HCT116 (cell line): ENCODE measurements around the gene SDF4. TPM values are rescaled to one million over a fixed set of nuclear protein-coding genes. Genes with fewer than 3 reads are reported as not detected.

Source experiments
- ATAC-seq: fragments of 200-7000 bp; cut with Tn5 transposase; 2 replicates; pipeline ENCODE4 v1.9.1; 2020; ENCODE audit warnings: mild to moderate bottlenecking, moderate library complexity
- BruUV-seq: library from RNA; stranded (reverse); fragments of 400-500 nt; replicated peaks from 2 replicates; lab custom pipeline; 2021; lab: Mats Ljungman, UMichigan
- CTCF ChIA-PET: fragments of 300-600 bp; sonication (Branson Sonifier 250); formaldehyde crosslinking; loops from one replicate; lab custom pipeline; 2021; ENCODE audit warnings: antibody characterized with exemption; lab: Charles Lee
- POLR2A ChIA-PET: fragments of 300-600, 350-600 bp; sonication (Branson Sonifier 250); formaldehyde crosslinking; loops from one replicate; lab custom pipeline; 2021; ENCODE audit warnings: antibody characterized with exemption; lab: Charles Lee
- RAD21 ChIA-PET, 2 experiments: fragments of 300-600 bp; sonication (Branson Sonifier 250); formaldehyde crosslinking; loops; one replicate each; lab custom pipeline; 2023; ENCODE audit warnings: low total read pairs in 2 of 2; ENCODE audit not compliant: uncharacterized antibody in 2 of 2, unreplicated experiment in 2 of 2, low non-redundant PET in 1 of 2; lab: Charles Lee
- DNase-seq: peaks from one replicate; pipeline ENCODE4 v3.0.0-alpha.2; 2010; ENCODE audit warnings: low read depth, low spot score
- H2AFZ ChIP-seq: fragments of 200-600 bp; shearing (Covaris generic), sonication (generic); 2 replicates; pipeline ENCODE4 v1.6.1; 2017; ENCODE audit warnings: low read depth, mixed run types, mixed read lengths, antibody characterized with exemption, low read length; ENCODE audit not compliant: poor library complexity, severe bottlenecking
- H3K27ac ChIP-seq: 2 replicates; pipeline ENCODE4 v1.5.1; 2012; ENCODE audit warnings: low read depth, low read length
- H3K27me3 ChIP-seq: fragments of 200-600 bp; sonication (generic); 2 replicates; pipeline ENCODE4 v1.6.1; 2016; ENCODE audit warnings: mixed run types, low read length, mixed read lengths; ENCODE audit not compliant: insufficient read depth
- H3K36me3 ChIP-seq, 2 experiments: fragments of 200-500 bp in 1 of 2; fragments of 200-600 bp in 1 of 2; sonication (Bioruptor generic) in 1 of 2; sonication (generic) in 1 of 2; 2 replicates each; pipeline versions ENCODE4 v1.5.1 to v1.6.1; 2014 to 2016; ENCODE audit warnings: low read length in 2 of 2, inconsistent platforms in 1 of 2, mixed read lengths in 1 of 2, mixed run types in 1 of 2; ENCODE audit not compliant: insufficient read depth in 2 of 2, control insufficient read depth in 1 of 2
- H3K4me1 ChIP-seq, 2 experiments: fragments of 200-600 bp in 1 of 2; sonication (generic) in 1 of 2; 2 replicates each; pipeline versions ENCODE4 v1.5.1 to v1.6.1; 2012 to 2017; ENCODE audit warnings: low read length in 2 of 2, inconsistent platforms in 1 of 2, mild to moderate bottlenecking in 1 of 2, mixed read lengths in 1 of 2, mixed run types in 1 of 2, moderate library complexity in 1 of 2; ENCODE audit not compliant: insufficient read depth in 2 of 2, control insufficient read depth in 1 of 2
- H3K4me2 ChIP-seq: fragments of 200-600 bp; sonication (generic); 2 replicates; pipeline ENCODE4 v1.6.1; 2017; ENCODE audit warnings: mixed run types, low read length, mixed read lengths
- H3K4me3 ChIP-seq, 2 experiments: fragments of 200-600 bp in 1 of 2; sonication (generic) in 1 of 2; replicated peaks in 1 of 2; 2 replicates each; pipeline ENCODE4 v1.5.1; 2011 to 2016; ENCODE audit warnings: low read length in 2 of 2, control low read depth in 1 of 2, low read depth in 1 of 2, mild to moderate bottlenecking in 1 of 2, mixed read lengths in 1 of 2, mixed run types in 1 of 2
- H3K79me2 ChIP-seq: fragments of 200-600 bp; sonication (generic); 2 replicates; pipeline ENCODE4 v1.6.1; 2017; ENCODE audit warnings: mild to moderate bottlenecking, mixed run types, low read length, moderate library complexity, mixed read lengths; ENCODE audit not compliant: insufficient read depth
- H3K9ac ChIP-seq: fragments of 200-600 bp; sonication (generic); 2 replicates; pipeline ENCODE4 v1.6.1; 2016; ENCODE audit warnings: low read length, mixed read lengths
- H3K9me2 ChIP-seq: fragments of 200-600 bp; sonication (generic), shearing (Covaris generic); 2 replicates; pipeline ENCODE4 v1.6.1; 2017; ENCODE audit warnings: mixed run types, mild to moderate bottlenecking, moderate library complexity; ENCODE audit not compliant: insufficient read depth
- H3K9me3 ChIP-seq, 2 experiments: fragments of 200-500 bp in 1 of 2; fragments of 200-600 bp in 1 of 2; sonication (Bioruptor generic) in 1 of 2; sonication (generic) in 1 of 2; 2 replicates each; pipeline ENCODE4 v1.6.1; 2014 to 2017; ENCODE audit warnings: low read length in 2 of 2, mixed read lengths in 2 of 2, inconsistent platforms in 1 of 2, low read depth in 1 of 2, mild to moderate bottlenecking in 1 of 2, mixed run types in 1 of 2, moderate library complexity in 1 of 2; ENCODE audit not compliant: control insufficient read depth in 1 of 2, insufficient read depth in 1 of 2
- H4K20me1 ChIP-seq: fragments of 200-600 bp; sonication (generic), shearing (Covaris generic); 2 replicates; pipeline ENCODE4 v1.6.1; 2017; ENCODE audit warnings: mixed run types, mild to moderate bottlenecking, moderate library complexity; ENCODE audit not compliant: insufficient read depth
- CBX3 ChIP-seq: IDR thresholded peaks from 2 replicates; pipeline ENCODE4 v1.6.1; 2012; ENCODE audit warnings: low read depth
- CEBPB ChIP-seq: IDR thresholded peaks from 2 replicates; pipeline ENCODE4 v1.6.1; 2012; ENCODE audit warnings: low read depth
- EGR1 ChIP-seq: IDR thresholded peaks from 2 replicates; pipeline ENCODE4 v1.6.1; 2012; ENCODE audit warnings: low read depth
- FOSL1 ChIP-seq: IDR thresholded peaks from 2 replicates; pipeline ENCODE4 v1.6.1; 2012; ENCODE audit warnings: low read depth
- POLR2A ChIP-seq: IDR thresholded peaks from 2 replicates; pipeline ENCODE4 v1.7.0; 2011; ENCODE audit warnings: borderline replicate concordance; ENCODE audit not compliant: insufficient read depth, insufficient read length; ENCODE audit errors: extremely low read depth
- RAD21 ChIP-seq: IDR thresholded peaks from 2 replicates; pipeline ENCODE4 v1.6.1; 2012; ENCODE audit warnings: low read depth, mild to moderate bottlenecking
- SP1 ChIP-seq: IDR thresholded peaks from 2 replicates; pipeline ENCODE4 v1.6.1; 2012; ENCODE audit warnings: low read depth
- TCF7L2 ChIP-seq: IDR thresholded peaks from 2 replicates; pipeline ENCODE4 v1.7.0; 2011; ENCODE audit warnings: borderline replicate concordance, inconsistent platforms; ENCODE audit not compliant: insufficient read depth, insufficient read length; ENCODE audit errors: extremely low read depth
- ZNF274 ChIP-seq: fragments of 200-500 bp; sonication (Bioruptor generic); IDR thresholded peaks from 2 replicates; pipeline ENCODE4 v1.6.1; 2014; ENCODE audit warnings: mild to moderate bottlenecking, low read depth, low read length, inconsistent platforms
- intact Hi-C: fragments of 100-400 bp; cut with micrococcal nuclease; formaldehyde crosslinking; loops from 2 replicates; pipeline ENCODE4 v1.10.0; 2022
- total RNA-seq: library from RNA; stranded (reverse); gene quantifications from one replicate; pipeline ENCODE4 v1.2.1, GENCODE V29; 2021; ENCODE audit not compliant: unreplicated experiment
- TF ChIP-seq, protein P1 (sequence below): IDR thresholded peaks from 2 replicates; pipeline ENCODE4 v1.6.1; 2012; ENCODE audit warnings: low read depth

SDF4 gene
- total RNA-seq, 1 experiment from 2014 or later = 133 TPM

DNA sequence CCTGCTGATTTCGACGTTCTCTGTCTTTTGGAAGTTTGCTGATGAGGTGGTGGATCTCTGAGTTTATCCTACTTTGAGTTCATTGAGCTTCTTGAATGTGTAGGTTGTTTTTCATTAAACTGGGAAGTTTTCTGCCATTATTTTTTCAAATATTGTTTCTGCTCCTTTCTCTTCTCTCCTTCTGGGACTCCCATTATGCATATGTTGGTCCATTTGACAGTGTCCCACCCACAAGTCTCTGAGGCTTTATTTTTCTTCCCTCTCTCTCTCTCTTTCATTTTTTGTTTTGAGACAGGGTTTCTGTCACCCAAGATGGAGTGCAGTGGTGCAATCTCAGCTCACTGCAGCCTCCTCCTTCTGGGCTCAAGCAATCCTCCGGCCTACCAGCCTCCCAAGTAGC, 37.1 kb downstream of the SDF4 start:
- TF ChIP-seq EGR1 = no peak
- TF ChIP-seq RAD21 = no peak
- TF ChIP-seq POLR2A = no peak
- TF ChIP-seq TCF7L2 = no peak
- no peak for TF ChIP-seq CEBPB
- TF ChIP-seq SP1 = no peak
- no peak for TF ChIP-seq ZNF274
- TF ChIP-seq FOSL1 = no peak
- Histone ChIP-seq H2AFZ (no peak overlapping the region), H3K36me3 (no peaks in the 10 kb centered on the region), H3K9me2 (no peaks in the 10 kb centered on the region), H3K27ac (no peak overlapping the region), H4K20me1 (no peaks in the 10 kb centered on the region), H3K27me3 (no peaks in the 10 kb centered on the region), H3K79me2 (no peaks in the 10 kb centered on the region), H3K4me1 (no peaks in the 10 kb centered on the region), H3K4me3 (no peak overlapping the region), H3K9ac (no peak overlapping the region), H3K9me3 (peaks cover 0 to 11% of the 10 kb centered on the region in 2 experiments; a peak in 1 of 4 replicates), H3K4me2 (no peak overlapping the region)
- DNase-seq = no peak
- no TSS peak for BruUV-seq
- intact Hi-C loops = no loop called here
- ChIA-PET POLR2A (no interaction called here), RAD21 (no interaction called here), CTCF (no interaction called here)
- no peak for ATAC-seq

DNA sequence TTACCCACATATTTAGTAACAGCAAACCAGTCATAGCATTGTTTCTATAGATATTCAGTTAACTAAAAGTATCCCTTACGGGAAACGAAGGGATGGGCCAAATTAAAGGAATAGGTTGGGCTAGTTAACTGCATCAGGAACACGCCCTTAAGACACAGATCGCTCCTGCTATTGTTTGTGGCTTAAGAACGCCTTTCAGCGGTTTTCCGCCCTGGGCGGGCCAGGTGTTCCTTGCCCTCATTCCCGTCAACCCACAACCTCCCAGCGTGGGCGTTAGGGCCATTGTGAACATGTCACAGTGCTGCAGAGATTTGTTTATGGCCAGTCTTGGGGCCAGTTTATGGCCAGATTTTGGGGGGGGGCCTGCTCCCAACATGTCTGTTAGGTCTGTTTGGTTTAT, 40.1 kb downstream of the SDF4 start:
- Histone ChIP-seq H3K79me2 (no peaks in the 10 kb centered on the region), H3K27me3 (no peaks in the 10 kb centered on the region), H3K9me3 (peaks cover 0 to 11% of the 10 kb centered on the region in 2 experiments; a peak in 1 of 4 replicates), H3K4me2 (no peak overlapping the region), H2AFZ (no peak overlapping the region), H3K9ac (no peak overlapping the region), H3K27ac (no peak overlapping the region), H3K4me1 (peaks cover 0 to 13% of the 10 kb centered on the region in 2 experiments; a peak in 2 of 4 replicates), H3K4me3 (no peak overlapping the region), H3K9me2 (no peaks in the 10 kb centered on the region), H4K20me1 (no peaks in the 10 kb centered on the region), H3K36me3 (no peaks in the 10 kb centered on the region)
- no TSS peak for BruUV-seq
- intact Hi-C loops = no loop called here
- TF ChIP-seq CBX3 = peak; percentile 61; the same call in 1 of the 2 replicates
- TF ChIP-seq, protein P1, sequence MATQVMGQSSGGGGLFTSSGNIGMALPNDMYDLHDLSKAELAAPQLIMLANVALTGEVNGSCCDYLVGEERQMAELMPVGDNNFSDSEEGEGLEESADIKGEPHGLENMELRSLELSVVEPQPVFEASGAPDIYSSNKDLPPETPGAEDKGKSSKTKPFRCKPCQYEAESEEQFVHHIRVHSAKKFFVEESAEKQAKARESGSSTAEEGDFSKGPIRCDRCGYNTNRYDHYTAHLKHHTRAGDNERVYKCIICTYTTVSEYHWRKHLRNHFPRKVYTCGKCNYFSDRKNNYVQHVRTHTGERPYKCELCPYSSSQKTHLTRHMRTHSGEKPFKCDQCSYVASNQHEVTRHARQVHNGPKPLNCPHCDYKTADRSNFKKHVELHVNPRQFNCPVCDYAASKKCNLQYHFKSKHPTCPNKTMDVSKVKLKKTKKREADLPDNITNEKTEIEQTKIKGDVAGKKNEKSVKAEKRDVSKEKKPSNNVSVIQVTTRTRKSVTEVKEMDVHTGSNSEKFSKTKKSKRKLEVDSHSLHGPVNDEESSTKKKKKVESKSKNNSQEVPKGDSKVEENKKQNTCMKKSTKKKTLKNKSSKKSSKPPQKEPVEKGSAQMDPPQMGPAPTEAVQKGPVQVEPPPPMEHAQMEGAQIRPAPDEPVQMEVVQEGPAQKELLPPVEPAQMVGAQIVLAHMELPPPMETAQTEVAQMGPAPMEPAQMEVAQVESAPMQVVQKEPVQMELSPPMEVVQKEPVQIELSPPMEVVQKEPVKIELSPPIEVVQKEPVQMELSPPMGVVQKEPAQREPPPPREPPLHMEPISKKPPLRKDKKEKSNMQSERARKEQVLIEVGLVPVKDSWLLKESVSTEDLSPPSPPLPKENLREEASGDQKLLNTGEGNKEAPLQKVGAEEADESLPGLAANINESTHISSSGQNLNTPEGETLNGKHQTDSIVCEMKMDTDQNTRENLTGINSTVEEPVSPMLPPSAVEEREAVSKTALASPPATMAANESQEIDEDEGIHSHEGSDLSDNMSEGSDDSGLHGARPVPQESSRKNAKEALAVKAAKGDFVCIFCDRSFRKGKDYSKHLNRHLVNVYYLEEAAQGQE = no peak
- TF ChIP-seq SP1 = no peak
- DNase-seq = no peak
- ChIA-PET POLR2A (no interaction called here), RAD21 (no interaction called here), CTCF (no interaction called here)
- ATAC-seq = no peak
